M059J (cell line): ENCODE measurements around the gene MYO5B. TPM values are rescaled to one million over a fixed set of nuclear protein-coding genes. Genes with fewer than 3 reads are reported as not detected.

ENCODE experiments used
- DNase-seq: peaks from one replicate; pipeline ENCODE4 v3.0.0-alpha.2; 2012; ENCODE audit warnings: low read depth
- total RNA-seq: library from RNA; depleted of rRNA; stranded (reverse); fragments of >200 nt; shearing (Covaris generic); gene quantifications from 2 replicates; pipeline ENCODE4 v1.2.3, GENCODE V29; 2014

Gene MYO5B
- total RNA-seq, 1 experiment from 2014 or later: 4.1 TPM

DNA sequence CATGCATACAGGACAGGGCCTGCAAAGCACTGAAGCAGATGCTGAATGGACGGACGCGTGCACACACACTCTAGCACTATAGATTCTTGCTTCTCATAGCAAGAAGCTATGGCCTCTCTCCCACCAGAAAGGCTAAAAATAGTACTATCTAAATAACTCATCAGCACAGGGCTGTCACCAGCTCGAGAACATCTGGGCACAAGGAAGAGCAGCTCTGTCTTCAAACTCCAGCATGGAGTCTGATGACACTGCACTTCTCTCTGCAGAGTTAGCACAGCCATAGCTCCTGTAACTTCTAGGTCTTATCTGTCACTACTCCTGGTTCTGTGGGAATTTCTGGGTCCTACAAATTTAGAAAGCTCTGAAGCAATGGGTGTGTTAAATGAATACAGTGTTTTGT, 123.5 kb downstream of the MYO5B start:
- no peak for DNase-seq

DNA sequence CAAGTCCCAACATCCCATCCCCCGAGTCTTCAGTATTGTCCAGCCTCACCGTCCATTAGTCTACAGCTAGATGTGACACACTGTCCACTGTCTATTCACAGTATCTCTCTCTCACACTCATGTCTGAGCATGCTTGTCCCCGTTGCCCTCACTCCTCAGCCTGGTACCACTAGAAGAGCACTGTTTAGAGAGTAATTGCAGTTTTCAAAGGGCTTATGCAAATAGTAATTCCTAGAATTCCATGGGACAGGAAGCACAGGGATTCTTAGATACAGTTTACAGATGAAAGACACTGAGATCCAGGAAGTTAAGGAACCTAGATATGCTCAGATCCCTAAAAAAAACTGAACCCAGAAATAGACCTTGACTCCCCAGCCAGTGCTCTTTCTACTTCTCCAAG, 125.5 kb downstream of the MYO5B start:
- no peak for DNase-seq

DNA sequence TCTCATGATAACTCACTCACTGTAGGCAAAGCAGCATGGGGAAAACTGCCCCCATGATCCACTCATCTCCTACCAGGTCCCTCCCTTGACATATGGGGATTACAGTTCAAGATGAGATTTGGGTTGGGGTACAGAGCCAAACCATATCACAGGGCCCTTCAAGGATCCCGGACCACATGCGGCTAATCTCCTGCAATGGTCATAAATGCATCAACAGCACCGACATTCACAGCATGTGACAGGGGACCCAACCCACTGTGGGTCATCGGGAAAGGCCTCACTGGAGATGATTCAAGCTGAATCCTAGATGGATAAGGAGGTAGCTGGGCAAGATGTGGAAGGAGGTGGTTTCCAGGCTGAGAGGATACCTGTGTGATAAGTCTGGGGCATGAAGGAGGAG, 129.4 kb downstream of the MYO5B start:
- no peak for DNase-seq

DNA sequence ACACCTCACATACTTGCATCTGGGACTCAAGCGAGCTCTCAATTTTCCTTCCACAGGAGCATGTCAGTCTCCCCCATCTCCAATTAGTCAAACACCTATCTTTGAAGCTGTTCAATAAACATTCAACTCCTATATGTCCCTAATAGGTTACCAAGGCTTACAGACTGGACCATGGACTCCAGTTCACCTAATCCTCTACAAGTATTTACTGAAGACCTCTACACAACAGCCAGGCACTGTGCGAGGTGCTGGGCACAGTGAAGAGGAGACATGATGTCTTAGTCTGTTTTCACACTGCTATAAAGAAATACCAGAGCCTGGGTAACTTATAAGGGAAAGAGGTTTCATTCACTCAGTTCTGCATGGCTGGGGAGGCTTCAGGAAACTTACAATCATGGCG, 129.9 kb downstream of the MYO5B start:
- DNase-seq: no peak

DNA sequence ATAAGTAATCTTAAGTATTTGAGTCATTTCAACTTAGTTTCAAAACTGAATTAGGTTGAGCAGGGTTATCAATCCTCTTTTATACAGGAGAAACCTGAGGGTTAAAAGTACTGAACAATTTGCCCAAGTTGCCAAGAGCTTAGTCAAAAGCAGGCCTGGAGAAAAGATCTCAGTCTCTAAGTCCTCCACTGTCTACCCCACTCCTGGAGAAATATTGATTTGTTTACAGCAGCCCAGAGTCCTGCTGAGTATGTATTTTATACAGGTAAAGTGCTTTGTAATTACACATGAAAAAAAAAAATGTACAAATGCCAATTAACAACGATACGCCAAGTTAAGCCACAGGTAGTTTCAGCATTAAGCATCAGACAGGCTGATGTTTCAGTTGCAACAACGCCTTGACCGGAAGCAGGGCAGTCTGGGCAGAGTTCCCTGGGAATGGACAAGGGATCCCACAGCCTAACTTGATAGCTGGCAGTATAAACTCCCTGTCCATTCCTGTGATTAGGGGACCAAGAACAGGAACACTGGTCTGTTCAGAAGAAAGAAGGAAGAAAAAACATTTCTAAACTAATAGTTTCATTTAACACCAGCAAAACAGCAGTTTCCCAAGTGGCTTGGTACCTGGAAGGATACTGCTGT, 132.9 kb downstream of the MYO5B start:
- peak; percentile 1 for DNase-seq

DNA sequence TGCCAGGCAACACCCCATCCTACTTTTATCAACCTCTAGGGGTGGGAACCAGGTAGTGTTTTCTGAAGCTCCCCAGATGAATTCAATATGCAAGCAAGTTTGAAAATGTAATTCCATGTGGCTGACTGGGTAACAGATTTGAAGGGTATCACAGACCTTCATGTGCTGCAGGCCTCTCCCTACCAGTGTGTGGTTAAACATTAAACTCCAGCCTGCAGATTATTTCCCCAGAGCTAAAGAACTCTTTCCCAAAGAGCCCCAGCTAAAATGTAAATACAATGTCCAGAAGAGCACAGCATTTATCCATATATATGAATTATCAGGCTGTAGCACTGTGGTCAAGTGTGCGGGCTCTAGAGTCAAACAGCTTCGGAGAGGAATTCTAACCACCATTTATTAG, 134.1 kb downstream of the MYO5B start:
- no peak for DNase-seq

DNA sequence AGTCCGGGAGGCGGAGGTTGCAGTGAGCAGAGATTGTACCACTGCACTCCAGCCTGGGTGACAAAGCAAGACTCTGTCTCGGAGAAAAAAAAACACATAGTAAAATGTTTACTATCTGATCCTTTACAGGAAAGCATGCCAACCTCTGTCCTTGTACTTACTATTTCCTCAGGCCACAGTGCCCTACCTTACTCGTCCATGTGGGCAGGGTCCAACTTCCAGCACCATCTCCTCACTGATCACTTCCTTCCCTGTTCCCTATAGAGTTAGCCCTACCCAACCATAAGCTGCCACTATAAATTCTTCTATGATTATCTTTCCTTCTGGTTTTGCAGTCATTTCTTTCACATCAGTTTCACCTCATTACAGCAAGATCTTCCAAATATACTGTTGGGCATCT, 136.2 kb downstream of the MYO5B start:
- no peak for DNase-seq

DNA sequence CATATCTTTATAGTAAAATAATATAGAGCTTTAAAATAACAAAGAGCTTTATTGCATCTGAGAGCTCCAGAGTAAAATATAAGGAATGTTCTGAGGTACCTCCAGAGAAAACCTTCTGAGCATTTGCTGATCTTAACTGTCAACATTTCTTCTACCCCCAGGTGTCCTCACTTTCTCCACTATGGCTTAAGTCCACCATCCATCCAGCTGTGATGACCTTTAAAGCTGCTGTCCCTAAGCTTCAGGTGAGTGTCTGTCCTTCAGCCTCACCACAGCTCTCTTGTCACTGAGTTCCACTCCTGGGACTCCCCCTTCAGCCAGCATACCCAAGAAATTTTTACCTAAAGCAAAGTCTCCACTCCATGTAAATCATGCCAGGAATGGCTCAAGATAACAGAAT, 137.9 kb downstream of the MYO5B start:
- DNase-seq: no peak

DNA sequence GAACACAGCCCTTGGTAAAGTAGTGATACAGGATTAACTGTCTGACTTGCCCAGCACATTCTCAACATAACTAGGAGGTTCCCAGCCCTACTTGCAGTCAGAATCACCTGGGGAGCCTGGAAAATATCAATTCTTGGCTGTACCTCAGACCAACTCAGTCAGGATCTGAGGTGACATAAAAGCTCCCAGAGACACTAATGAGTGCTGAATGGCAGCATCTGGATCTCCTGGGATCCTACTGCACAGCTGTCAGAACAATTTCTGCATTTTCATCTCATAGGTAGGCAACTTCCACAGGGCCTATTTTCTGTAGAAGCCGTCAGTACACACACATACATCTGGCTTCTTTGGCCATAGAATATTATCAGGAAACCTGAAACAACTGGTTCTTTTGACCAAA, 138.8 kb downstream of the MYO5B start:
- no peak for DNase-seq

DNA sequence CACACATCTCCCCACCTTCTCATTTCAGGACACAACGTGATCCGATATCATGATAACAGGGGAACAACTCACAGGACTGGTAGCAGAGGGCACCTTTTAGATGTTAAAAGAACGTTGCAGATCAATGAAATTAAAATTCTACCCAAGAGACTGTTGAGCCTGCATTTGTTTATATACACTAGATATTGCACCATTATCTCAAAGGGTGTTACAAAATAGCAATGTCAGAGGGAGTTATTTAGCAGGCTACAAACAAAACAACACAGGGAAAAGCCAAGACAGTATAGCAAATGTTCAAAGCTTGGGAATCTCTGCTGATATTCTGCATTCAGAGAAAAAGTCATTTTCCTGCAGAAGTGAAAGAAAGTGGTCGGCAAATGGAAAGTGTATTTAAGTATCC, 139.5 kb downstream of the MYO5B start:
- no peak for DNase-seq

DNA sequence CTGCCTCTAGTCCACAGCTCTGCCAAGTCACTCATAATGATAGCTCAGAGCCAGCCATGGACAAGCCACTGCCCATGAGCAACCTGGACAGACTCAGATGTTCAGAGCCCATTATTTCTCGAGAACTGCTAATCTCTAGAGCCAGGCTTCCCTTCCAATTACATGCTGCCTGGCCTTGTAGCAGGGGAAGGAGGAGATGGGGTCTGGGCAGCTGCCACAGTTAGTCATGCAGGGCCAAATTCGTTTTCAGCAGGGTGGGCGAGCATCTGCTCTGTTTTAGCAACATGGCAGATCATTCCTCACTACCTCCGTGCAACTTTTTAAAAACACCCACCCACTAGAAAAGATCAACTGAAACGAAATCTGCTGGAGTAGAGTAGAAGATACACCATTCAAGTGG, 141.8 kb downstream of the MYO5B start:
- no peak for DNase-seq

DNA sequence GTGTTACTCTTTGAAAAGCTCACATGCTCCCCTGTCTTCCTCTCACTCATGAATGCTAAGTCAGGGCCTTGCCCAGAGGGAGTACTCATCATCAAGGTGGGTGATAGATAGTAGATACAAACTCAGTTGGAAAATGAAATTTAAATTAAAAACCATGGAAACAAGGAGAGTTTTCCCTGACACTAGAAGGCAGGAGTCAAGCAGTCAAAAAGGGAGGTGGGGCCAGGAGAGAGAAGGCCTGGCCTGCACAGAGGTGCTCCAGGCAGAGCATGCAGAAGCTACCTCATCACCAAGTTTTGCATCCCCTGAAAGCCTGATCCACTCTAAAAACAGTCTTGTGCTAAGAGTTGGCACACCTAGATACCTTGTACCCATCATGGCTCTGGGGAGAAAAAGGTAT, 143.7 kb downstream of the MYO5B start:
- DNase-seq: peak; percentile 2

DNA sequence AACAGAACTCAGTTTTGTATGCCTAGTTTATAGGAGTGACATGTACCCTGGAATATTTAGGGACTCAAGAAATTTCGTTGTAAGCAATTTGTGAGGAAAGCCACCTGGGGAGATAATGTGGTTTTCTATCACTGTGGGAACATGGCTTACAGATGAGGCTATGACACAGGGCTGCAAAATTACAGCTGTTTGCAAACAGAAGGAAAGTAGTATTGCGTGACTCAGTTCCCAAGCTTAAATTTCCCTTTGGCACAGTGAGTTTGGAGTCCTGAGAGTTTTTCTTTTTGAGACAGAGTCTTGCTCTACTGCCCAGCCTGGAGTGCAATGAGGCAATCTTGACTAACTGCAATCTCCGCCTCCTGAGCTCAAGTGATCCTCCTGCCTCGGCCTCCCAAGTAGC, 149.8 kb downstream of the MYO5B start:
- DNase-seq: no peak

DNA sequence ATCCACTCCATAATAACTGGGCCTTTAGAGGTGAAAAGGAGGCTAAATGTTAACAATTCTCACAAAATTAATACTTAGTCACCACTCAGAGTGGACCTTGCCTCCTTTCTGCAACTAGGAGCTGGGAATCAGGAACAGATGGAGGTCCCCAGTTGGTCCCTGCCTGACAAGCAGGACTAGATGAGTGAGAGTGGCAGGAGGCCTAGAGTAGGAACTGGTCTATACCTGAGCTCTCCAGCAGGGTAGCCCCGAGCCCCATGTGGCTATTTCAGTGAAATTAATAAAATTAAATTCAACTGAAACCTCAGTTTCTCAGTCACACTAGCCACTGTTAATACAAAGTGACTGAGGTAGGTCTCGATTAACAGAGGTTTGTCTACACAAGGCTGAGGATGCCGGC, 150.5 kb downstream of the MYO5B start:
- no peak for DNase-seq

DNA sequence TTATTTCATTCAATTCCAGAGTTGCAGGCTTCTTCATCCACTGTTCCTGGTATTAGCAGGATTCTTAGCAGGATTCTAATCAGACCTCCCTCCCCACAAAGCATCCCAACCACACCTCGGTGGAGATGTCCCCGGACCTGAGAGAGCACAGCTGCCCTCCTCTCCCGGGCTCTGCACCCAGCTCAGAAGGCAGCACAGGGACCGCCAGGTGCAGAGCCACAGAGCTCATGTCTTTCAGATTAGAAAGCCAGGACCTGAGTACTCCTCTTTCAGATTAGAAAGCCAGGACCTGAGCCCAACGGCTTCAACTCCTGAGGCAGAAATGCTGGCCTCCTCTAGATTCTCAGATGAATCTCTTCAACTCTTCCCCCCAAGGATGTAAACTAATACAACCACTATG, 152.3 kb downstream of the MYO5B start:
- DNase-seq: no peak

DNA sequence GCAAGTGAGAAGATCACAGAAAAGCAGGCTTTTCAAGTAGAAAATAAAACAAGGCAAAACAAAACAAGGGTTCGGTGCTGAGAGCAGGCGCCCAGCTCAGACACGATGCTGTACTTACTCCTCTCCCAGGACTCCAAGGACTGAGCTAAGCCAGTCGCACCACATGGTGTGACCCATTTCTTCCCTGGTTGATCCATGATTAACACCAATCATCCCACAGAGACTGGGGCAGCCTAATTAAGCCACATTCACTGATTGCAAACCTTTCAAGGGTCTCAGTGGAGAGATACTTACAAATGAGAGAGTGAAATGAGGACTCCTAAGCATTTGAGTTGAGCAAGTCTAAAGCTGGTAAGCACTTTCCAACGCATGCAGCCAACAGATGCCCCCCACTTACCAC, 155.2 kb downstream of the MYO5B start:
- no peak for DNase-seq

DNA sequence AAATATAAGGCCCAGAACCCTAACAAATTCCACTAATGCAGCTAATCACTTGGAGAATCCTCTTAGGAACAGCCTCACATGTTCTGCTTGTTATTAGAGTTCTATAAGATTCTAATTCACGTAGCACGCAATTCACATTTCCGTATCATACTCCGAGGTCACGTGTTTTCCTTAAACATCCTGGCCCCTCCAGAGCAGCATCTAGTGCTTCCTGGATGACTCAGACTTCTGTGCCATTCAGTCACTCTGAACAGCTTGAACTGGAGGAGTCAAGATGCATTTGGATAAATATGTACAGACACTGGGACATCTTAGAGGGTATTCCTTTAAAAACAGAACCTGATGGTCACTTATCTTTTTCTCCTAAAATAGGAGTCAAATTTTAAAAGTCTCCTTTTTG, 156.5 kb downstream of the MYO5B start:
- DNase-seq: peak; percentile 5

DNA sequence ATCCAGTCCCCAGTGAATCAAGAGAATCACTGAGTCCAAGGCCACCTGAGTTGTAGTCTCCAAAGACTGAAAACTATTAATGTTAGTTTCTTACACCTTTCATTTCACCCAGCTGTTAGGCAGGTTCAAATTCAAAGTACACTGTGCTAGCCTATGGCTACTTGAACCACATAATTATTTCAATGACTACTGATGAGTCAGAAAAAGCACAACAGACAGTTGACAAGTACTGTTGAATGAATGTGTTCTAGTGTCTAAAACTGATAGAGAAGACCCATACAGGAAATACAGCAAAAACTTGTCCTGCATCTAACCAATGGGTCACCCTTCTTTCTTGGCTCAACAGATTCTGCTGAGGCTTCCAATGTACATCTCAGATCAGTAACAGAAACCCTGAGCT, 160.9 kb downstream of the MYO5B start:
- DNase-seq: no peak

DNA sequence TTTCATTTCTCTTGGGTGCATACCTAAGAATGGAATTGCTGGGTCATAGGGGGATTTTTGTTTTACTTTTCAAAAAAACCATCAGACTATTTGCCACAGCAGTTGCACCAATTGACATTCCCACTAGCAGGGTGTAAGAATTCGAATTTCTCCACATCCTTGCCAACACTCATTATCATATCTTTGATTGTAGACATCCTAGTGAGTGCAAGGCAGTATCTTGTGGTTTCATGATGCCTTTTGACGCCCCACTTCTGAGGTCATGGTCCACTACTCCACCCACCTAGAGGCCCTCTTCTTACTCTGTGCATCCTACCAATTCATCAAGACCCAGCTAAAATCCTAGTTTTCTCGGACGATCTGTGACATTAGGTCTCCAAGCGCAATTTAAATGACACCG, 161.9 kb downstream of the MYO5B start:
- DNase-seq: no peak

DNA sequence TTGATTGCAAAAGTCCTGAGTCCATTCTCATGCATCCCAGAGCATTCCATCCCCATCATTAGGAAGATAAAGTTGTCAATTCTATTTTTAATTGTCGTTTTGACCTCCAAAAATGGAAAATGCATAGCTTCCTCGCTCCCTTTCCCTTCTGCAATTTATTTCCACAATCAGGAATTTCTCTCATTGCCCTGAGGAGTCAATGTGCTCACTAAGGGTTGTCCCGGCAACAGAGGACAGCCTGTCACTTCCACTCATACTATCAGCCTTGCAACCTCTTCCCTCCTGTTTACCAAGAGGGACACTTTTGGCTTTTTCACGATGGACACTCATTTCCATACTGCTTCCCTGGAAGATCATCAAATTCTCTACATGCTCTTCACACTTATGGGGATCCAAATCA, 164.8 kb downstream of the MYO5B start:
- no peak for DNase-seq

DNA sequence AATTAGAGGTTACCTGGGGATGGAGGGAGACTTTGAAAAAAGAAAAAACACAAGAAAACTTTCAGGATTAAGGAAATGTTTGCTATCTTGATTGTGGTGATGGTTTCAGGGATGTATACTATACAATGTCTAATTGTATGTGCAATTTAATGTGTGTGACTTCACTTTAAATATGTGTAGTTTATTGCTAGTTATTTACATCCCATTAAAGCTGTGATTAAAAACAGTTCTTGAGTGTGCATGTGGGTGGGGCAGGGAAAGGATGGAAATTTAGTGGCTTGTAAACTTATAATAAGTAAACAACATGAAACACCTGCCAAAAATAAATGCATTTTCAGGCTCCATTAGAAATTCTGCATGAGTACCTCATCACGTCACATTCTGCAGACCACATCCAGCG, 167.0 kb downstream of the MYO5B start:
- no peak for DNase-seq

DNA sequence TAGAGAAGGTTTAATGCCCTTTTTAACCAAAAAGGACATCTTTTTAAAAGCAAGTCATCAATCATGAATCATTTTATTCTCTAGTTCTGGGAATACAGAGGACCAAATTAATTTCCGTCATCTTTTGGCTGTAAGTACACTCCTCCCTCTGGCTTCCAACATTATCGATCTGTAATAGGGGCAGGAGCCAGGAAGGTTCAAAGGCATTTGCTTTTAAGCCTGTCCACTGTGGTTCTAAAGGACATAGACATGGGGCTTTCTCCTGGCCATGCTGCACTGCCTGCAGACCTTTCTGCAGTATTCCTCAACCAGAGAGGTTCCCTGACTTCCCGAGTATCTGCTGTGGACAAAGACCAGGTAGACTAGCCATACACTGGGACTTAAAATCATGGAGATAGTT, 170.5 kb downstream of the MYO5B start:
- DNase-seq: no peak

DNA sequence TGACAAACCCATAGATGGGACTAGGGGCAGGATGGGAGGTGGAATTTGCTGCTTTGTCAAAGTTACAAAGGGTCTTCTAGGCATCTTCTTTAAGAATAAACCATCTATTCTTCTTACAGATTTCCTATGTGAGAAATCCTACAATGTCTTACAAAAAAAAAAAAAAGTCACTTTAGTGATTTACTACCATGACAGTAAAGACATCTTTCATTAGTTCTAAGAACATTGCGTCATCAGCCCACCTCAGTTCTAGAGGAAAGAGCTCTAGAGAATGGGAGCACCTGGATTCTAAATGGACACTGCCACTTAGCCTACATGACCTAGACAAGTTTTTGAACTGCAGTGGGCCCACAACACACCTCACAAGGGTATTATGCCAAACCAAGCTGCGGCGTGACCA, 172.0 kb downstream of the MYO5B start:
- no peak for DNase-seq

DNA sequence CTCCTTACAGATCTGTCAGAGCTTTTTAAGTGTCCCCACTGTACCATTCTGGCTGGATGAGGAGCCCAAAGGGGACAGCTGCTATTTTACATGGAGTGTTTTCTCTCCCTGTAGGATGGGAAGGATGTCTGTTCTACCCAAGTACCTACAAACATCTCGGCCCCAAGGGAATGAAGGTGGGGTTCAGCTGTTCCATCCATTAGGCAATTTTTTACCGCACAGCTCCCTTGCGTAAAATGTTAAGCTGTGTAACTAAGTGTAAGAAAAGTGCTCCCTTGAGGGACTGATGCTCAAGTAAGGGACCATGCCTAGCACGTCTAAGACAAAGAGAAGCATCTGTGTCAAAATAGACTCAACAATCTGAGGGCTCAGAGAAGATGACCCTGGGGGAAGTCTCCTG, 180.3 kb downstream of the MYO5B start:
- DNase-seq: no peak
